ENCODE measurements around the gene KLHL5.

The KLHL5 gene

GRCh38 chr4:39062094-39062769, at the start of gene KLHL5:
Gene KLHL5 (plus strand): TSS chr4:39062232. CDS start chr4:39062653, 421 bp downstream.
- no peak for DNase-seq (ENCODE audit: low spot score)

GRCh38 chr4:39014028-39014427, 48.0 kb upstream of the KLHL5 start:
- DNase-seq (ENCODE audit: low spot score): no peak

GRCh38 chr4:39020130-39020529, 41.9 kb upstream of the KLHL5 start:
- DNase-seq (ENCODE audit: low spot score): peak; percentile 36

GRCh38 chr4:39021631-39022030, 40.4 kb upstream of the KLHL5 start:
- no peak for DNase-seq (ENCODE audit: low spot score)

DNA sequence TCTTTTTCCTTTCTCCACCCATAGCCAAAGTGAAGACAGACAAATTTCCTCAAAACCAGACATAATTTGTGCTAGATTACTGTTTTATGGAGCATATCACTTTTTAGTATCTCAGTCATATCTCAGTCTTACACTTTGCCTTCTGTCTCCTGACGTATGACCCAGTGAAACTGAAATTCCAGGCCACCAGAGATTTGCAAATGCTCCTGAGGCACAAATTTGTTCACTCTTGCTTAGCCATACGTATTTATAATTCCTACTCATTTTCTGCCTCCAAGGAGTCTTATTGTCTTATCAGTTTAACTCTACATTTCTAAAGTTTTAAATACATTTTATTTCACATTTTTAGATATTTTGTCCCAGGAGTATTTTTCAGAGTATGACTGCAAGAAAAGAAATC, 39.8 kb upstream of the KLHL5 start:
- DNase-seq (ENCODE audit: low spot score): no peak

DNA sequence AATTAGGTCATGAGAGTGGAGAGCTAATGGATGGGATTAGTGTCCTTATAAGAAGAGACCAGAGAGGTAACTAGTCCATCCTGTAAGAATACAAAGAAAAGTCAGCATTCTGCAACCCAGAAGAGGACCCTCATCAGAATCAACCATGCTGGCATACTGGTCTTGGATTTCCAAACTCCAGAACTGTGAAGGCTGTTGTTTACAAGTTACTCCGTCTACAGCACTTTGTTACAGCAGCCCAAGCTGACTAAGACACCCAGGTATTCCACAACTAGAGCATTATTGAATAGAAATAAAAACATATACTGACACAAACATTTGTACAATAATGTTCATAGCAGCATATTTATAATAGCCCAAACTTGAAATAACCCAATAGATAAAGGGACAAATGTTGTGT, 39.0 kb upstream of the KLHL5 start:
- no peak for DNase-seq (ENCODE audit: low spot score)

GRCh38 chr4:39024311-39024865, 37.6 kb upstream of the KLHL5 start:
- no peak for DNase-seq (ENCODE audit: low spot score)

DNA sequence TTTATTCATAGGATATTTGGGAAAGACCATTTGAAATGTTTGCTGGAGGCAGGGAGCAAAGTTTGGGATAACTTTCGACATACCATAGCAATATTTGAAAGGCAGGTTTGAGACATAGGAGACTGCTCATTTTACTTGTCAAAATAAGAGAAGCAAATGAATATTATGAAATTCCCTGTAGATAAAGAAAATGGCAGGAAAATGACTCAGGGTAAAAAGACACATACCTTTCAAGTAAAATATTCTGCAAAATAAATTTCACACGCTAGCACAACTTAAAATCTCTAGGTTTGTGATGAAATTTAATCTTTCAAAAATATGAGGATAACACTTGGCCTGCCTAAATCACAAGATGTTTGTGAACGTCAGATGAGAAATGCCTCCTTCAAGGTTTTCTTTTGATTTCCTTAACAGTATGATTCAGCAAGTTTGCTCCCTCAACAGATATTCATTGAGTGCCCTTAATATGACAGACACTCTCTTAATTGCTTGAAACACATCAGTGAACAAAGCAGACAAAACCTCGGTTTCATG, 36.4 kb upstream of the KLHL5 start:
- no peak for DNase-seq (ENCODE audit: low spot score)

- DNase-seq (ENCODE audit: low spot score): no peak
These were observed 35.9 kb upstream of the KLHL5 start for GRCh38 chr4:39026096-39026495.

DNA sequence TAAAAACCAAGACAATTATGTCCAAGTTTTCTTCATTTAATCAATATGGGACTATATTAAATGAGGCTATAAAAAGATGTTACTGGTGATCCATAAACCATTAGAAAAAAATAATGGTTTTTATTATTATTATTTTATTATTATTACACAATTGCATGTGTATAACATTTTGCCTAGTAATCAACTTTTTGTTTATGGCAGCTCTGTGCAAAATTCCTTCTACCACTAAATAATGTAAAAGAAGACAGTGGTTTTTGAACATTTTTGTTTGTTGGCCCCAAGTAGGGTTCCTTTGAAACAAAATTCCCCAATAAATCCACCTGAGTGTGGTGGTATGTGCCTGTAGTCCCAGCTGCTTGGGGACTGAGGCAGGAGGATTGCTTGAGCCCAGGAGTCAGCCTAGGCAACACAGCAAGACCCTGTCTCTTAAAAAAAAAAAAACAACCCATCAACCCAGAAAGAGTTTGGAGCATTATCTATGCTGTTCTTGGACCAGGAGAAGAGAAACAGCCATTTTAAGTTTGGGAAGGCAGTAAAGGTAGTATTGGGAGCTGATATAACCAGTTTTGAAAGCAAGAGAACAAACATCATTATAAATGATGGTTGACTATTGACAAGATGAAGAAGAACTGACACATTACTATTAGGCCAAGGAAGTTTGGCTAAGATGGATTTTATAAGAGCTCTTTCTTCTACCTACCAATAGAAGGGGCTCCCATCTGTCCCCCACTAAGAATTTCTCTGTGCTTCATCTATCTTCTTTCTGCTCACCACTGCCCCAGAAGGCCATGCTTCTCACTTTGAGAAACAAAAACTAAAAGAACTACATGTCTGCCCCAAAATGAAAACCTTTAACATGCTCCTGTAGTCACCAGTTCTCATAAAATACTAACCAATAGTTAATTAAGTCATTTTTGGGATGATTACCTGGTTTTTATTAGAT, 32.0 kb upstream of the KLHL5 start:
- peak; percentile 73 for DNase-seq (ENCODE audit: low spot score)

DNA sequence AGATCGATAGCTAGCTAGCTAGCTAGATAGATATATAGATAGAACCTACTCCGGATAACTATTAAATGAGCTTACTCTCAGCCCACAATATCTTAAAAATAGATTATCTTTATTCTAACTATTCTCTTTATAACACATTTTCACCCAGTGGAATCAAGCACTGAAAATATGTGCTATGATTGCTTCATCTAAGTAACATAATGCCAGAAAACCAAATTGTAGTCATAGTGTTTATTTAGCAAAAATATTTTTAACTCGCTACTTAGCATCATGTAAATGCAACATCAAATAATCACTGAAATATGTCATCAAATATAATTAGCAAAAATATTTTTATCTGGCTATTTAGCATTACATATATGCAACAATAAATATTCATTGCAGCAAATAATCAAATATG, 31.3 kb upstream of the KLHL5 start:
- DNase-seq (ENCODE audit: low spot score): no peak

DNA sequence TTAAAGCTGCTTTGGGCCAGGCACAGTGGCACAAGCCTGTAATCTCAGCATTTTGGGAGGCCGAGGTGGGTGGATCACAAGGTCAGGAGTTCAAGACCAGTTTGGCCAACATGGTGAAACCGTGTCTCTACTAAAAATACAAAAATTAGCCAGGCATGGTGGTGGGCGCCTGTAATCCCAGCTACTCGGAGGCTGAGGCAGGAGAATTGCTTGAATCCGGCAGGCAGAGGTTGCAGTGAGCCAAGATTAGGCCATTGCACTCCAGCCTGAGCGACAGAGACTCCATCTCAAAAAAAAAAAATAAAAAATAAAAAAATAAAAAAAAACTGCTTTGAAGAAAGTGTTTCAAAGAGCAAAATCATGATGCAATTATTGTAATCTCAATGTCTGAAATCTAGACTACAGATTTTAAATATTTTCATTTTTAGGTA, 30.4 kb upstream of the KLHL5 start:
- peak; percentile 38 for DNase-seq (ENCODE audit: low spot score)

- peak; percentile 97 for DNase-seq (ENCODE audit: low spot score)
These were observed 29.6 kb upstream of the KLHL5 start, which contains the start of gene TMEM156 for GRCh38 chr4:39032218-39033085. Gene TMEM156 (minus strand): TSS chr4:39032409. CDS start chr4:39032313, 96 bp downstream.

GRCh38 chr4:39036172-39036571, 25.9 kb upstream of the KLHL5 start:
- no peak for DNase-seq (ENCODE audit: low spot score)

- no peak for DNase-seq (ENCODE audit: low spot score)
These were observed 24.6 kb upstream of the KLHL5 start for GRCh38 chr4:39037491-39037825.

DNA sequence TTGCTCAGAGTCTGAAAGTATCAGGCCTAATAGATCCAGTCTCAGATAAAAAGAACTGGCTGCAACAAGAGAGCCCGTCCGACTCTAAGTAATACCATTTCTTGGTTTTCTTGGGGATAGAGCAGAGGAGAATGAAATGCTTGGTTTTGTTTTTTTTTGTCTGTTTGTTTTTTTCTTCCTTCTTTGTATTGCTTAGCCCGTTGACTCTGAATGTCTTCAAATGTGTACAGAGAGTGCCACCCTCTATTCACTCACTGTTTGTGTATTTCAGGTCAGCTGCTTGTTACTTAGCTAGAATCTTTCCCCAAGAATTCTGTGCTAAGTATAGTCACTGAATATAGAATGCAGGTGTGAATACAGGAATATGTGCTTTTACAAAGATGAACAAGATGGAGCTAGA, 24.1 kb upstream of the KLHL5 start:
- no peak for DNase-seq (ENCODE audit: low spot score)

DNA sequence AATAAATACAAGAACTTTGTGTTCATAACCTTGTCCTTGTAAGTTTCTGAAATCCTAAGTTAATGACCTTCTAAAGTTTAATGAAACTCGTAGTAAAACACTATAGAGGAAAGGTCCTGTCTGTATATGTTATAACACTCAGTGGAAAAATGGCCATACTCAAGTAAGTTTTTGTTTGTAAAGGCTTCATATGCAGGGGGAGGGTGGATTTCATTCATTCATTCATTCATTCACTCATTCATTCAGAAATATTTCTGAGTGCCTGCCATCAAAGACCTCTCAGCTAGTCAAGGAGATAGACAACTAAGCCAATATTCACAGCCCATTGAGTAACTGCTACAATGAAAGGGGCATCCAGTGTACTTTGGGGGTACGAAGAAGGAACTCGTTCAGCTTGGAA, 22.9 kb upstream of the KLHL5 start:
- no peak for DNase-seq (ENCODE audit: low spot score)

DNA sequence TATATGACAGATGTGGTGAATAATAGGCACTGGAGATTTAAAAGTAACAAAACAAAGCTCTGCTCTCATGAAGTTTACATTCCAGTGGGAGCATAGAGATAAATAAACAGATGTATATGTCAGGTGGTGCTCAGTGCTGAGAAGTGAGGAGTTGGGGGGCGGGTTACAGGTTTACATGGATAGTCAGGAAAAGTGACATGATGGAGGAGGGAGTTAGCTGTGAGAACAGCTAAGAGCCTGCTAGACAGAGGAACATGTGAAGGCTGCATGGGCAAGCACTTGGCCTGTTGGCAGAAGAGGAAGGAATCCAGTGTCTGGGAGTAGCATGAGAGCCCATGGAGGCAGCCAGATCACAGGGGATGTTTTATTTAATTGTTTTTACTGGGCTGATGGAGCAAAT, 19.7 kb upstream of the KLHL5 start:
- DNase-seq (ENCODE audit: low spot score): no peak

- DNase-seq (ENCODE audit: low spot score): no peak
These were observed 18.8 kb upstream of the KLHL5 start for GRCh38 chr4:39043058-39043860.

DNA sequence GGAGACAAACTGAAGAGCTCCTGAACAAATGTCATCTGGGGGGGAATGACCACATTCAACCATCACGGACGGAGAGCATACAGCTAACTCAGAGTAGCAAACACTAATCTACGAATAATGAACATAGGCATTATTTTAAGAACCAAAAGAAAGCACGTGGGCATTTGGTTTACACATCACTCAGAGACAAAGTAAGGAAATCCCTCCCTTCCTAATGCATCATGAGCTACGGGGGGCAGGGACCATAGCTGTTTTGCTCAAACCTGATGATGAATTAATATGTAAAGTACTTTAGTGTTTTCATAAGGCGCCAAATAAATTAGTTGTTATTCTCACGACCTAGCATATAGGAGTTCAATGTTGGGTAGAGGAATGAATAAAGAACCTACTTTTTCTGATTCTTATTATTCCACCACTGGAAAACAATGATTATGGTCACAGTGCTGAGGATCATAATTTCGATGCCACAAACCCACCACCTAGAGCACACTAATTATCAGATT, 18.1 kb upstream of the KLHL5 start:
- no peak for DNase-seq (ENCODE audit: low spot score)
